SK-N-SH treated with all-trans-retinoic acid at 6 μM for 48 hours (cell line): Measurements from ENCODE around the gene LPCAT3.
A peak's percentile ranks its signal among the peaks of the same experiment; 100 is the strongest.

Source experiments
- ATAC-seq: fragments of 200-7000 bp; cut with Tn5 transposase; 3 replicates; pipeline ENCODE4 v1.9.1; 2020; ENCODE audit warnings: mild to moderate bottlenecking, moderate library complexity
- ARNTL ChIP-seq: fragments of 450-650 bp; formaldehyde crosslinking; IDR thresholded peaks from 2 replicates; pipeline ENCODE4 v1.5.0; 2020; ENCODE audit warnings: low read depth, mild to moderate bottlenecking, moderate library complexity, borderline replicate concordance
- BACH2 ChIP-seq: fragments of 250-450 bp; sonication (Bioruptor Pico); IDR thresholded peaks from 2 replicates; pipeline ENCODE4 v1.9.0; 2021; ENCODE audit warnings: mild to moderate bottlenecking, borderline replicate concordance
- CREB5 ChIP-seq: fragments of 250-450 bp; sonication (Bioruptor Pico); IDR thresholded peaks from 2 replicates; pipeline ENCODE4 v1.5.1; 2020; ENCODE audit warnings: low read depth, mild to moderate bottlenecking, moderate library complexity
- CSDC2 ChIP-seq: fragments of 250-450 bp; sonication (Bioruptor Pico); IDR thresholded peaks from 2 replicates; pipeline ENCODE4 v1.5.0; 2020; ENCODE audit warnings: mild to moderate bottlenecking, moderate library complexity
- CSRNP3 ChIP-seq: fragments of 250-450 bp; sonication (Bioruptor Pico); IDR thresholded peaks from 2 replicates; pipeline ENCODE4 v1.5.1; 2021; ENCODE audit warnings: mild to moderate bottlenecking, moderate library complexity
- GLIS3 ChIP-seq: fragments of 250-450 bp; sonication (Bioruptor Pico); IDR thresholded peaks from 2 replicates; pipeline ENCODE4 v1.5.0; 2020; ENCODE audit warnings: mild to moderate bottlenecking, moderate library complexity
- ISL1 ChIP-seq: fragments of 250-450 bp; sonication (Bioruptor Pico); IDR thresholded peaks from 2 replicates; pipeline ENCODE4 v2.1.2; 2022; ENCODE audit warnings: mild to moderate bottlenecking, moderate library complexity
- PATZ1 ChIP-seq: fragments of 250-450 bp; sonication (Bioruptor Pico); IDR thresholded peaks from 2 replicates; pipeline ENCODE4 v1.8.0; 2020; ENCODE audit warnings: mild to moderate bottlenecking, moderate library complexity, borderline replicate concordance
- POU6F1 ChIP-seq: fragments of 250-450 bp; sonication (Bioruptor Pico); IDR thresholded peaks from 2 replicates; pipeline ENCODE4 v1.8.0; 2021; ENCODE audit warnings: low read depth, mild to moderate bottlenecking, moderate library complexity, borderline replicate concordance
- PPARA ChIP-seq: fragments of 250-450 bp; sonication (Bioruptor Pico); IDR thresholded peaks from 2 replicates; pipeline ENCODE4 v1.5.0; 2020; ENCODE audit warnings: mild to moderate bottlenecking, borderline replicate concordance
- RARB ChIP-seq: fragments of 250-450 bp; sonication (Bioruptor Pico); IDR thresholded peaks from 2 replicates; pipeline ENCODE4 v1.8.0; 2021; ENCODE audit warnings: mild to moderate bottlenecking, moderate library complexity
- TCF4 ChIP-seq: fragments of 250-450 bp; sonication (Bioruptor Pico); IDR thresholded peaks from 2 replicates; pipeline ENCODE4 v1.8.0; 2021; ENCODE audit warnings: mild to moderate bottlenecking, moderate library complexity, borderline replicate concordance
- TOX ChIP-seq: fragments of 250-450 bp; sonication (Bioruptor Pico); IDR thresholded peaks from 2 replicates; pipeline ENCODE4 v1.8.0; 2021; ENCODE audit warnings: mild to moderate bottlenecking, moderate library complexity, borderline replicate concordance
- TSHZ2 ChIP-seq: fragments of 250-450 bp; sonication (Bioruptor Pico); IDR thresholded peaks from 2 replicates; pipeline ENCODE4 v1.5.0; 2020; ENCODE audit warnings: mild to moderate bottlenecking, moderate library complexity
- ZFP30 ChIP-seq: fragments of 450-650 bp; formaldehyde crosslinking; IDR thresholded peaks from 2 replicates; pipeline ENCODE4 v1.5.0; 2022; ENCODE audit warnings: mild to moderate bottlenecking, moderate library complexity
- ZNF565 ChIP-seq: fragments of 450-650 bp; formaldehyde crosslinking; conservative IDR thresholded peaks from 2 replicates; pipeline ENCODE4 v1.5.0; 2020; ENCODE audit warnings: low read depth, mild to moderate bottlenecking, moderate library complexity
- ZNF70 ChIP-seq: fragments of 450-650 bp; formaldehyde crosslinking; IDR thresholded peaks from 2 replicates; pipeline ENCODE4 v1.5.0; 2020; ENCODE audit warnings: mild to moderate bottlenecking, moderate library complexity

Gene LPCAT3

GRCh38 chr12:7018350-7019042, at the start of gene LPCAT3:
Gene LPCAT3, minus strand, starts transcription at chr12:7018476. Its CDS starts 52 bp downstream, at chr12:7018424.
- peak; percentile 96 for ATAC-seq
- TF ChIP-seq GLIS3 (0 out of 2 replicates have a peak, but pooled peaks have one; percentile 39), PPARA (CRISPR knock-in tag) (0 out of 2 replicates have a peak, but pooled peaks have one; percentile 33), RARB (no peak)
- TF ChIP-seq, all 23 proteins: peak for 2

GRCh38 chr12:7067096-7067495, 48.8 kb upstream of the LPCAT3 start:
- TF ChIP-seq ZNF70 (CRISPR knock-in tag): no peak
- no peak for TF ChIP-seq CSRNP3 (CRISPR knock-in tag)
- no peak for TF ChIP-seq TCF4 (CRISPR knock-in tag)
- no peak for TF ChIP-seq CSDC2 (CRISPR knock-in tag)
- ATAC-seq: no peak

GRCh38 chr12:7066596-7066995, 48.3 kb upstream of the LPCAT3 start:
- ATAC-seq: no peak
- no peak for TF ChIP-seq CSDC2 (CRISPR knock-in tag)
- TF ChIP-seq TCF4 (CRISPR knock-in tag): no peak
- no peak for TF ChIP-seq POU6F1 (CRISPR knock-in tag)
- no peak for TF ChIP-seq PPARA (CRISPR knock-in tag)
- no peak for TF ChIP-seq ZFP30
- no peak for TF ChIP-seq ISL1 (CRISPR knock-in tag)
- no peak for TF ChIP-seq BACH2 (CRISPR knock-in tag)
- no peak for TF ChIP-seq RARB
- no peak for TF ChIP-seq ZNF565 (CRISPR knock-in tag)
- TF ChIP-seq TSHZ2 (CRISPR knock-in tag): no peak
- no peak for TF ChIP-seq PATZ1 (CRISPR knock-in tag)
- no peak for TF ChIP-seq CREB5 (CRISPR knock-in tag)
- no peak for TF ChIP-seq ZNF70 (CRISPR knock-in tag)
- no peak for TF ChIP-seq TOX (CRISPR knock-in tag)

GRCh38 chr12:7065073-7065623, 46.9 kb upstream of the LPCAT3 start:
- no peak for ATAC-seq
- TF ChIP-seq PATZ1 (CRISPR knock-in tag) (no peak), ARNTL (CRISPR knock-in tag) (no peak), TSHZ2 (CRISPR knock-in tag) (no peak), RARB (no peak), CREB5 (CRISPR knock-in tag) (no peak)
